GM19193 (cell line): ENCODE results near the gene POM121L2.

Experiments used
- POLR2A ChIP-seq: IDR thresholded peaks from 4 replicates; pipeline ENCODE4 v1.6.1; 2011; ENCODE audit not compliant: insufficient read depth, insufficient read length; ENCODE audit errors: extremely low read depth

Gene POM121L2

GRCh38 chr6:27312146-27312949, at the start of gene POM121L2:
POM121L2 (minus strand) TSS chr6:27312273; CDS start chr6:27312170, 103 bp downstream.
- no peak for TF ChIP-seq POLR2A

GRCh38 chr6:27359231-27359630, 47.2 kb upstream of the POM121L2 start:
- no peak for TF ChIP-seq POLR2A

GRCh38 chr6:27358786-27359185, 46.7 kb upstream of the POM121L2 start:
- TF ChIP-seq POLR2A = no peak

GRCh38 chr6:27352850-27353249, 40.8 kb upstream of the POM121L2 start:
- TF ChIP-seq POLR2A = no peak

GRCh38 chr6:27334141-27334540, 22.1 kb upstream of the POM121L2 start:
- no peak for TF ChIP-seq POLR2A

- no peak for TF ChIP-seq POLR2A
Observed at GRCh38 chr6:27333642-27334040, 21.6 kb upstream of the POM121L2 start.

GRCh38 chr6:27332692-27333641, 20.9 kb upstream of the POM121L2 start:
- no peak for TF ChIP-seq POLR2A

- TF ChIP-seq POLR2A = no peak
Observed at GRCh38 chr6:27327023-27327738, 15.1 kb upstream of the POM121L2 start.

GRCh38 chr6:27321901-27322300, 9.8 kb upstream of the POM121L2 start:
- no peak for TF ChIP-seq POLR2A

- no peak for TF ChIP-seq POLR2A
Observed at GRCh38 chr6:27321370-27321769, 9.3 kb upstream of the POM121L2 start.

- no peak for TF ChIP-seq POLR2A
Observed at GRCh38 chr6:27318973-27319372, 6.9 kb upstream of the POM121L2 start.

GRCh38 chr6:27314046-27314445, 2.0 kb upstream of the POM121L2 start:
- TF ChIP-seq POLR2A = no peak

GRCh38 chr6:27312950-27313271, 838 bp upstream of the POM121L2 start:
- no peak for TF ChIP-seq POLR2A

- TF ChIP-seq POLR2A = no peak
Observed at GRCh38 chr6:27311806-27312145, 297 bp downstream of the POM121L2 start.

- no peak for TF ChIP-seq POLR2A
Observed at GRCh38 chr6:27303613-27304272, 8.3 kb downstream of the POM121L2 start.

GRCh38 chr6:27297857-27298730, 14.0 kb downstream of the POM121L2 start:
- no peak for TF ChIP-seq POLR2A
